Neural progenitor cell (in vitro differentiated cells): ENCODE results near the gene TGM2.
"Not testable (repeated sequence)": the region's sequence is repeated elsewhere in the genome, so short reads cannot be mapped to it uniquely, and the experiment has no call there.

ENCODE experiments used
- EZH2 ChIP-seq: fragments of 200-600 bp; sonication (generic); IDR thresholded peaks from 2 replicates; pipeline ENCODE4 v1.6.1; 2017; ENCODE audit warnings: antibody characterized with exemption, mild to moderate bottlenecking, moderate library complexity
- EZH2phosphoT487 ChIP-seq: fragments of 200-600 bp; sonication (generic); IDR thresholded peaks from 2 replicates; pipeline ENCODE4 v1.6.1; 2017; ENCODE audit warnings: antibody characterized with exemption

DNA sequence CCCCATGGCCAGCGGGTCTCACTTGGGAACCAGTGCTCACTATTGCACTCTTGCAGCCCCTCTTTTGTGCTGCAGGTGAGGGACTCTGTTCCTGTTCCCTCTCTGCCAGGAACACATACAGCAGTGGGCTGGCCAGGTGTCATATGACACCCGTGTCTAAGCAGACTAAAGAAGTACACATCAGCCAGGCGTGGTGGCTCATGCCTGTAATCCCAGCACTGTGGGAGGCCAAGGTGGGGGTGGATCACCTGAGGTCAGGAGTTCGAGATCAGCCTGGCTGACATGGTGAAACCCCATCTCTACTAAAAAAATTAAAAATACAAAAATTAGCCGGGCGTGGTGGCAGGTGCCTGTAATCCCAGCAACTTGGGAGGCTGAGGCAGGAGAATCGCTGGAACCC is 57.2 kb downstream of the TGM2 start:
- TF ChIP-seq EZH2, EZH2phosphoT487: not testable (repeated sequence)
